ENCODE measurements around the gene HNRNPD. TPM values are rescaled to one million over a fixed set of nuclear protein-coding genes. Genes with fewer than 3 reads are reported as not detected.

Gene HNRNPD
- total and polyA plus RNA-seq, 2 of the 13 experiments (the other 11 are each of a cell fraction or from before 2014, with no cell fraction given) = 64.0 to 69.7 TPM

- WGBS (ENCODE audit: low lambda C conversion rate) = 48% methylated on average over 3 of the region's 3 CpGs
- no peak for DNase-seq (ENCODE audit: low spot score)
- H3K4me1 ChIP-seq (ENCODE audit: insufficient read depth, low read length) = peaks cover 17% of the 10 kb centered on the region; the same call in 1 of the 2 replicates
- H3K27ac ChIP-seq (ENCODE audit: extremely low read length, insufficient read depth, low read length) = no peak overlapping the region
- peaks cover 19% of the 10 kb centered on the region for H4K20me1 ChIP-seq (ENCODE audit: insufficient read depth, low read length)
- in situ Hi-C loops (cut with HindIII; ENCODE audit: extremely low pct_ligation_motif_present, low pct_unique_long_range_greater_than_20kb) = loop anchor here (5.0 kb wide), 1 partner anchor 42 kb away; no protein-coding TSS in a partner anchor
- H2AFZ ChIP-seq (ENCODE audit: low read length) = no peak overlapping the region
- H3K4me3 ChIP-seq (replicated peaks in 1 of 3; ENCODE audit: insufficient read depth in 1 of 3, low read depth in 2 of 3, low read length in 3 of 3) = no peak overlapping the region
- no peak for ATAC-seq
- ChIA-PET CTCF (ENCODE audit: low intra/inter-chr PET ratio, low total read pairs) (no interaction called here), POLR2A (interaction anchor here (1.3 kb wide), 1 partner anchor 10 kb away, joined by 5 read pairs; no protein-coding TSS in a partner anchor)
- no peaks in the 10 kb centered on the region for H3K79me2 ChIP-seq (ENCODE audit: insufficient read depth, low read length)
- H3K4me2 ChIP-seq (ENCODE audit: low read depth, low read length) = no peak overlapping the region
- no peaks in the 10 kb centered on the region for H3K27me3 ChIP-seq (ENCODE audit: control insufficient read depth in 1 of 2, insufficient read depth in 2 of 2, low read length in 2 of 2)
- intact Hi-C loops (cut with micrococcal nuclease; ENCODE audit: unreplicated experiment) = no loop called here
- no TSS peak for BruUV-seq (replicated peaks)
- no peak for TF ChIP-seq GZF1 (CRISPR knock-in tag; IDR thresholded peaks at IDR 0.05)
- TF ChIP-seq ZNF331 (CRISPR knock-in tag; IDR thresholded peaks at IDR 0.05) = no peak
- TF ChIP-seq ZFX (CRISPR knock-in tag; IDR thresholded peaks at IDR 0.05; ENCODE audit: low read depth) = no peak
- TF ChIP-seq ZNF510 (CRISPR knock-in tag; IDR thresholded peaks at IDR 0.05; ENCODE audit: low read depth) = no peak
- TF ChIP-seq E2F5 (CRISPR knock-in tag; conservative IDR thresholded peaks at IDR 0.05) = no peak
- no peak for TF ChIP-seq ZNF382 (CRISPR knock-in tag; IDR thresholded peaks at IDR 0.05; ENCODE audit: borderline replicate concordance)
- no peak for TF ChIP-seq ZNF704 (CRISPR knock-in tag; IDR thresholded peaks at IDR 0.05; ENCODE audit: borderline replicate concordance)
- TF ChIP-seq BRD4 (CRISPR knock-in tag; IDR thresholded peaks at IDR 0.05) = no peak
- TF ChIP-seq ZNF691 (CRISPR knock-in tag; IDR thresholded peaks at IDR 0.05; ENCODE audit: borderline replicate concordance, low read depth) = no peak
- no peak for TF ChIP-seq ZNF138 (CRISPR knock-in tag; IDR thresholded peaks at IDR 0.05; ENCODE audit: low read depth)
- no peak for TF ChIP-seq SATB2 (CRISPR knock-in tag; IDR thresholded peaks at IDR 0.05)
- TF ChIP-seq RCOR2 (CRISPR knock-in tag; IDR thresholded peaks at IDR 0.05) = no peak
- H3K36me3 ChIP-seq (replicated peaks in 1 of 2; ENCODE audit: control insufficient read depth in 1 of 2, insufficient read depth in 2 of 2, low read length in 2 of 2) = peaks cover 0 to 1% of the 10 kb centered on the region in 2 experiments; a peak in 1 of 5 replicates
- FAIRE-seq = no peak
- no peak overlapping the region for H3K9ac ChIP-seq (ENCODE audit: insufficient read depth, low read depth, low read length)
- no peaks in the 10 kb centered on the region for H3K9me3 ChIP-seq (ENCODE audit: low read length)
These were observed 45.7 kb upstream of the HNRNPD start for GRCh38 chr4:82419451-82419850.

Measured in HepG2 (cell line).